SK-N-MC (cell line): ENCODE results near the gene LRFN2.

Experiments used
- EZH2 ChIP-seq: fragments of 200-600 bp; sonication (generic); IDR thresholded peaks from one replicate; pipeline ENCODE4 v1.6.1; 2017; ENCODE audit warnings: antibody characterized with exemption
- FOXP2 ChIP-seq: optimal IDR thresholded peaks from 2 replicates; pipeline ENCODE3; 2011; ENCODE audit warnings: mild to moderate bottlenecking, moderate library complexity; ENCODE audit not compliant: insufficient read depth; ENCODE audit errors: extremely low read length, control extremely low read depth

DNA sequence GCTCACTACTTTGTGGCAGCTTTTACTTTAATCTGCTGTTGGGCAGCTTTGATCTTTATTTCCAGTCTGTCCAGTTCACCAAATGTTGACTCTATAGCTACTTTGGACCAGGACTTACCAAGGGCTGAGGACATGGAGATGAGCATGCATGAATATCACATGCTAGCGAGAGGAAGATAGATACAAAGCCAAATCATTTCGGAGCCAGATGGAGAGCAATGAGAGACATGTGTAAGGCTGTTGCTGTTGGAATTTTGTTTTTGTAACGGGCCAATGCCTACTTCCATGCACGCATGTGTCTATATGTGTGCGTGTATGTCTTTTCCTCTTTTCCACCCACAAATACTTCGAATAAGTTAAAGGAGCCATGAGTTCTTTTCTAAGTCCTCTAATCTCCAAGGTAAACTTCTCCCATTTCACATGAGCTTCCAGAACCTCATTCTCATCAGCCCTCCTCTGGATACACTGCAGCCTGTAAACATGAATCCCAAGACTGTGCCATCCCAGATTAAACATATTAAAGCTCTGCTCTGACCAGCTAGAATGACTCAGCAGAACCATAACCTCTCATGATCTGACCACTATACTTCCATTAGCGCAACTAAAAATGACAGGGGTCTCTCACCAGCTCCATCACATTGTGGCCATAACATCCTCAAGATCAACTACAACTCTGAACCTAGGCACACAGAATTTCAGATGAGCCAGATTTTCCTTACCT is 160.7 kb downstream of the LRFN2 start:
- TF ChIP-seq EZH2: no peak
- no peak for TF ChIP-seq FOXP2
